ENCODE data around the gene ACBD4.

DNA sequence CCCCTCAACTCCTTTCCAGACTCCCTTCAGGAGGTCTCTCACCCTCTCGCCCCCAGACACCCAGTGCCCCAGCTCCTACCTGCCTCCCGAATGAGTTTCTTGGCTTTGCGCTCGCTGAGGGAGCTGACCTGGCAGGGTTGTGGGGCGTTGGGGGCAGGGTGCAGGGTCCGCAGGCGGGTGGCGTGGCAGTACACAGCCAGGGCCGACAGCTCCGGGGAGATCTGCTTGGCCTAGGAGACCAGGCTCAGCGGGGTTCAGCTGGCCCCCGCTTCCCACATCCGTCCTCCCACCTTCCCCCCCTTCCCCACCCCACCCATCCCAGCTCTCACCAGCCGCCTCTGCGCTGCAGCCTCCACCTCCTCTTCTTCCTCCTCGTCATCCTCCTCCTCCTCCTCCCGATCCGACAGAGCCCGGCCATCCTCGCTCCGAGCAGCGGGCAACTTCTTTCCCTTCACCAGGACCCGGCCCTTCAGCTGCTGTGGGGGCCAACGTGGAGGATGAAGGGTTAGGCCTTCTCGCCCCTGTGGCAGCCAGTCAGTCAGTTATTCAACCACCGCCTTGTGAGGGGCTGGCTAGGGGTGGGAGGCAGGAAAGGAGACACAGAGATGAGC is 20.4 kb upstream of the ACBD4 start:
- TF ChIP-seq GABPA (IDR thresholded peaks at IDR 0.05 in 1 of 2, conservative IDR thresholded peaks at IDR 0.05 in 1 of 2) (no peak), YY1 (IDR thresholded peaks at IDR 0.05) (no peak), HNF4A (conservative IDR thresholded peaks at IDR 0.05) (no peak), JUND (IDR thresholded peaks at IDR 0.05) (no peak), RAD21 (IDR thresholded peaks at IDR 0.05) (no peak)
- TF ChIP-seq, protein P1, sequence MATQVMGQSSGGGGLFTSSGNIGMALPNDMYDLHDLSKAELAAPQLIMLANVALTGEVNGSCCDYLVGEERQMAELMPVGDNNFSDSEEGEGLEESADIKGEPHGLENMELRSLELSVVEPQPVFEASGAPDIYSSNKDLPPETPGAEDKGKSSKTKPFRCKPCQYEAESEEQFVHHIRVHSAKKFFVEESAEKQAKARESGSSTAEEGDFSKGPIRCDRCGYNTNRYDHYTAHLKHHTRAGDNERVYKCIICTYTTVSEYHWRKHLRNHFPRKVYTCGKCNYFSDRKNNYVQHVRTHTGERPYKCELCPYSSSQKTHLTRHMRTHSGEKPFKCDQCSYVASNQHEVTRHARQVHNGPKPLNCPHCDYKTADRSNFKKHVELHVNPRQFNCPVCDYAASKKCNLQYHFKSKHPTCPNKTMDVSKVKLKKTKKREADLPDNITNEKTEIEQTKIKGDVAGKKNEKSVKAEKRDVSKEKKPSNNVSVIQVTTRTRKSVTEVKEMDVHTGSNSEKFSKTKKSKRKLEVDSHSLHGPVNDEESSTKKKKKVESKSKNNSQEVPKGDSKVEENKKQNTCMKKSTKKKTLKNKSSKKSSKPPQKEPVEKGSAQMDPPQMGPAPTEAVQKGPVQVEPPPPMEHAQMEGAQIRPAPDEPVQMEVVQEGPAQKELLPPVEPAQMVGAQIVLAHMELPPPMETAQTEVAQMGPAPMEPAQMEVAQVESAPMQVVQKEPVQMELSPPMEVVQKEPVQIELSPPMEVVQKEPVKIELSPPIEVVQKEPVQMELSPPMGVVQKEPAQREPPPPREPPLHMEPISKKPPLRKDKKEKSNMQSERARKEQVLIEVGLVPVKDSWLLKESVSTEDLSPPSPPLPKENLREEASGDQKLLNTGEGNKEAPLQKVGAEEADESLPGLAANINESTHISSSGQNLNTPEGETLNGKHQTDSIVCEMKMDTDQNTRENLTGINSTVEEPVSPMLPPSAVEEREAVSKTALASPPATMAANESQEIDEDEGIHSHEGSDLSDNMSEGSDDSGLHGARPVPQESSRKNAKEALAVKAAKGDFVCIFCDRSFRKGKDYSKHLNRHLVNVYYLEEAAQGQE (IDR thresholded peaks at IDR 0.05): no peak
- TF ChIP-seq, protein P2, sequence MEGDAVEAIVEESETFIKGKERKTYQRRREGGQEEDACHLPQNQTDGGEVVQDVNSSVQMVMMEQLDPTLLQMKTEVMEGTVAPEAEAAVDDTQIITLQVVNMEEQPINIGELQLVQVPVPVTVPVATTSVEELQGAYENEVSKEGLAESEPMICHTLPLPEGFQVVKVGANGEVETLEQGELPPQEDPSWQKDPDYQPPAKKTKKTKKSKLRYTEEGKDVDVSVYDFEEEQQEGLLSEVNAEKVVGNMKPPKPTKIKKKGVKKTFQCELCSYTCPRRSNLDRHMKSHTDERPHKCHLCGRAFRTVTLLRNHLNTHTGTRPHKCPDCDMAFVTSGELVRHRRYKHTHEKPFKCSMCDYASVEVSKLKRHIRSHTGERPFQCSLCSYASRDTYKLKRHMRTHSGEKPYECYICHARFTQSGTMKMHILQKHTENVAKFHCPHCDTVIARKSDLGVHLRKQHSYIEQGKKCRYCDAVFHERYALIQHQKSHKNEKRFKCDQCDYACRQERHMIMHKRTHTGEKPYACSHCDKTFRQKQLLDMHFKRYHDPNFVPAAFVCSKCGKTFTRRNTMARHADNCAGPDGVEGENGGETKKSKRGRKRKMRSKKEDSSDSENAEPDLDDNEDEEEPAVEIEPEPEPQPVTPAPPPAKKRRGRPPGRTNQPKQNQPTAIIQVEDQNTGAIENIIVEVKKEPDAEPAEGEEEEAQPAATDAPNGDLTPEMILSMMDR (IDR thresholded peaks at IDR 0.05; ENCODE audit: low read depth, low read length, missing input control): no peak
